Adrenal gland (tissue), 5 donors: ENCODE results near the gene CD48.

ENCODE experiments used
- POLR2A ChIP-seq, 2 donors: fragments of 450-650 bp; IDR thresholded peaks; one replicate each; pipeline ENCODE4 v1.6.1; 2017; ENCODE audit warnings: antibody characterized with exemption in 2 of 2, mild to moderate bottlenecking in 2 of 2, moderate library complexity in 1 of 2
- TF ChIP-seq, protein P1 (sequence below), 6 experiments: fragments of 450-650 bp in 4 of 6; fragments of 200-600 bp in 2 of 6; sonication (generic) in 1 of 6; IDR thresholded peaks; 1 replicate in 5 of 6; 2 replicates in 1 of 6; pipeline versions ENCODE4 v1.5.1 to v1.8.0; 2016 to 2021; ENCODE audit warnings: antibody characterized with exemption in 6 of 6, mild to moderate bottlenecking in 2 of 6, moderate library complexity in 1 of 6
- donor health status: DM: no; HTN: no; CAD: no.

GRCh38 chr1:160651433-160652064 is 60.1 kb downstream of the CD48 start:
- TF ChIP-seq, protein P1, sequence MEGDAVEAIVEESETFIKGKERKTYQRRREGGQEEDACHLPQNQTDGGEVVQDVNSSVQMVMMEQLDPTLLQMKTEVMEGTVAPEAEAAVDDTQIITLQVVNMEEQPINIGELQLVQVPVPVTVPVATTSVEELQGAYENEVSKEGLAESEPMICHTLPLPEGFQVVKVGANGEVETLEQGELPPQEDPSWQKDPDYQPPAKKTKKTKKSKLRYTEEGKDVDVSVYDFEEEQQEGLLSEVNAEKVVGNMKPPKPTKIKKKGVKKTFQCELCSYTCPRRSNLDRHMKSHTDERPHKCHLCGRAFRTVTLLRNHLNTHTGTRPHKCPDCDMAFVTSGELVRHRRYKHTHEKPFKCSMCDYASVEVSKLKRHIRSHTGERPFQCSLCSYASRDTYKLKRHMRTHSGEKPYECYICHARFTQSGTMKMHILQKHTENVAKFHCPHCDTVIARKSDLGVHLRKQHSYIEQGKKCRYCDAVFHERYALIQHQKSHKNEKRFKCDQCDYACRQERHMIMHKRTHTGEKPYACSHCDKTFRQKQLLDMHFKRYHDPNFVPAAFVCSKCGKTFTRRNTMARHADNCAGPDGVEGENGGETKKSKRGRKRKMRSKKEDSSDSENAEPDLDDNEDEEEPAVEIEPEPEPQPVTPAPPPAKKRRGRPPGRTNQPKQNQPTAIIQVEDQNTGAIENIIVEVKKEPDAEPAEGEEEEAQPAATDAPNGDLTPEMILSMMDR (IDR thresholded peaks at IDR 0.05): no peak
- TF ChIP-seq POLR2A (IDR thresholded peaks at IDR 0.05): no peak
